Common myeloid progenitor, CD34-positive (primary cell): ENCODE results near the gene DRC1.
A peak's percentile ranks its signal among the peaks of the same experiment; 100 is the strongest.

Experiments
- CTCF ChIA-PET: fragments of 350-600 bp; sonication (Branson Sonifier 250); formaldehyde crosslinking; loops from one replicate; lab custom pipeline; 2021; ENCODE audit warnings: antibody characterized with exemption; lab: Charles Lee
- POLR2A ChIA-PET: fragments of 350-600 bp; sonication (Branson Sonifier 250); formaldehyde crosslinking; loops from one replicate; lab custom pipeline; 2021; ENCODE audit warnings: antibody characterized with exemption; lab: Charles Lee
- DNase-seq, 3 donors: peaks; one replicate each; pipeline versions ENCODE4 v3.0.0 to v3.0.0-alpha.2; 2013
- H3K27ac ChIP-seq, 2 experiments: 1 replicate in 1 of 2; 2 replicates in 1 of 2; pipeline ENCODE4 v1.7.0; 2013; ENCODE audit warnings: inconsistent platforms in 2 of 2, low read length in 2 of 2, mild to moderate bottlenecking in 2 of 2, low read depth in 1 of 2, moderate library complexity in 1 of 2; ENCODE audit not compliant: severe bottlenecking in 2 of 2, insufficient read depth in 1 of 2, poor library complexity in 1 of 2
- H3K27me3 ChIP-seq, 5 experiments: replicated peaks in 2 of 5; 1 replicate in 3 of 5; 2 replicates in 2 of 5; pipeline versions ENCODE4 v1.6.1 to v1.7.0; 2013; ENCODE audit warnings: low read length in 4 of 5, mild to moderate bottlenecking in 2 of 5, moderate library complexity in 2 of 5, inconsistent platforms in 1 of 5; ENCODE audit not compliant: insufficient read depth in 5 of 5, control insufficient read depth in 4 of 5
- H3K36me3 ChIP-seq, 4 experiments: 1 replicate in 2 of 4; 2 replicates in 2 of 4; pipeline versions ENCODE4 v1.6.1 to v1.7.0; 2013; ENCODE audit warnings: low read length in 3 of 4, control low read depth in 1 of 4, mild to moderate bottlenecking in 1 of 4; ENCODE audit not compliant: control insufficient read depth in 4 of 4, insufficient read depth in 4 of 4
- H3K4me1 ChIP-seq, 4 experiments: 1 replicate in 3 of 4; 2 replicates in 1 of 4; pipeline versions ENCODE4 v1.6.1 to v1.7.1; 2013; ENCODE audit warnings: low read length in 3 of 4, mild to moderate bottlenecking in 3 of 4, control low read depth in 1 of 4, inconsistent platforms in 1 of 4, moderate library complexity in 1 of 4; ENCODE audit not compliant: control insufficient read depth in 4 of 4, insufficient read depth in 4 of 4; ENCODE audit errors: control extremely low read depth in 1 of 4
- H3K4me3 ChIP-seq, 7 experiments: 1 replicate in 4 of 7; 2 replicates in 3 of 7; pipeline versions ENCODE4 v1.5.1 to v1.7.0; 2013; ENCODE audit warnings: mild to moderate bottlenecking in 7 of 7, low read length in 6 of 7, moderate library complexity in 6 of 7, inconsistent platforms in 2 of 7, low read depth in 2 of 7, control low read depth in 1 of 7; ENCODE audit not compliant: insufficient read depth in 4 of 7, control insufficient read depth in 1 of 7; ENCODE audit errors: extremely low read depth in 1 of 7
- H3K9me3 ChIP-seq, 5 experiments: 1 replicate in 4 of 5; 2 replicates in 1 of 5; pipeline versions ENCODE4 v1.6.1 to v1.7.1; 2013; ENCODE audit warnings: low read length in 4 of 5, mild to moderate bottlenecking in 2 of 5, inconsistent platforms in 1 of 5, low read depth in 1 of 5, moderate library complexity in 1 of 5; ENCODE audit not compliant: control insufficient read depth in 4 of 5, insufficient read depth in 2 of 5; ENCODE audit errors: control extremely low read depth in 1 of 5
- WGBS: methylation state at CpG from one replicate; pipeline ENCODE4 v1.1.5; 2013; ENCODE audit not compliant: insufficient coverage; 5-methylcytosine and 5-hydroxymethylcytosine counted together

DRC1 gene

DNA sequence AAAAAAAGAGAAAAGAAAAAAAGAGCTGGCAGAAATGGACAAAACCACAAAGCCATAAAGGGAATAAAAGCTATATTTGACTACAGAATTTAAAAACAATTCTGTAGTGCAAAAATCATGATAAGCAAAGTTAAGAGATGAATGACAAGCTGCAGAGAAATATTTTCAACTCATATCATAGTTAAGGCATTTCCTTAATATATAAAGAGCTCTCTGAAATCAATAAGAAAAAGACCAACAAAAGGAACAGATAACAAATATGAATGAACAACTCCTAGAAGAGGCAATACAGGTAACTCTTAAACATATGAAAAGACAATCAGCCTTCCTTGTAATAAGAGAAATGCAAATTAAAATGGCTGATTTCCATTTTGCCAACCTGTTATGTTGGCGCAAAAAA is 50.0 kb downstream of the DRC1 start:
- ChIA-PET POLR2A (no interaction called here), CTCF (no interaction called here)
- no CpG with 5 or more reads among the region's 1 CpG for WGBS
- Histone ChIP-seq H3K4me3 (no peak overlapping the region), H3K36me3 (no peaks in the 10 kb centered on the region), H3K27me3 (no peaks in the 10 kb centered on the region), H3K4me1 (peaks cover 0 to 18% (median 9%) of the 10 kb centered on the region in 4 experiments), H3K9me3 (no peaks in the 10 kb centered on the region), H3K27ac (no peak overlapping the region)
- no peak for DNase-seq

DNA sequence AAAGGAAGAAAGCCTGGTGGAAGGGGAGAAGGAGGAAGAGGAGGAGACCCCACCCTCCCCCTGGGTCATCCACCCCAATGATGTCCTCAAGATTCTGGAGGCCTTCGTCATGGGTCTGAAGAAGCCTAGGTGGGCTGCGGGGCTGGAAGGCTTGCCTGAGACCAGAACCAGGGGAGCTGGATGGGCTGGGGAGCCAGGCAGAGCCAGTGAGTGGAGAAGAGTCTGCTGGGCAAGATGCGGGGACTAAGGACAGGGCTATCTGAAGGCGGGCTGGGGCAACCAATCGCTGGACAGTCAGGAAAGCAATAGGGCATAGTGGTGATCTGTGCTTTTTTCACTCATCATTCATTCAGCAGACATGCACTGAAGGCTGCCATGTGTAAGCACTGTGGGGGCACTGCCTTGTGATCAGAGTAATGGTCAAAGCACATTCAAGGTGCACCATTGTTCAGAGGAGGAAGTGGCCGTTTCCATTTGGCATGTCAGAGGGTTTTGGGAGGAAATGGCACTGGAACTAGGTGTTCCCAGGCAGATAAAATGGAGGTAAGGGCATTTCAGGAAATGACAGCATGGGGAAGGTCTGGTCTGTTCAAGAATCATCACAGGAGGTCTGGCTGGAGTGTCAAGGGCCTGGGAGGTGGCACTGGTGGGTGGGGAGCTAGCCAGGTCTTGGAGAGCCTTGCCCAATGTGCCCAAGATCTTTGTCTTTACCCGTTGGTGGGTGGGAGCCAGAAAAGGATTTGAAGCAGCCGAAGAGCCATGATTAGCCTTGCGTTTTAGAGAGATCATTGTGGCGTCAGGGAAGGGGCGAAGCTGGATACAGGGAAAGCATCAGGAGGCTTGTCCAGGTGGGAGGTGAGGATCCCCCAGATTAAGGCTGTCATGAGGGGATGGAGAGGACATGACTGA is 52.0 kb downstream of the DRC1 start:
- ChIA-PET POLR2A (no interaction called here), CTCF (interaction anchor here (1.6 kb wide), 1 partner anchor 14 kb away, joined by 3 read pairs; no protein-coding TSS in a partner anchor)
- no peaks in the 10 kb centered on the region for H3K9me3 ChIP-seq
- H3K4me3 ChIP-seq: no peak overlapping the region
- no peak overlapping the region for H3K27ac ChIP-seq
- 91% methylated on average over 10 of the region's 11 CpGs for WGBS
- no peak for DNase-seq
- no peaks in the 10 kb centered on the region for H3K27me3 ChIP-seq
- H3K4me1 ChIP-seq: peaks cover 0 to 22% (median 9%) of the 10 kb centered on the region in 4 experiments
- H3K36me3 ChIP-seq: no peaks in the 10 kb centered on the region

DNA sequence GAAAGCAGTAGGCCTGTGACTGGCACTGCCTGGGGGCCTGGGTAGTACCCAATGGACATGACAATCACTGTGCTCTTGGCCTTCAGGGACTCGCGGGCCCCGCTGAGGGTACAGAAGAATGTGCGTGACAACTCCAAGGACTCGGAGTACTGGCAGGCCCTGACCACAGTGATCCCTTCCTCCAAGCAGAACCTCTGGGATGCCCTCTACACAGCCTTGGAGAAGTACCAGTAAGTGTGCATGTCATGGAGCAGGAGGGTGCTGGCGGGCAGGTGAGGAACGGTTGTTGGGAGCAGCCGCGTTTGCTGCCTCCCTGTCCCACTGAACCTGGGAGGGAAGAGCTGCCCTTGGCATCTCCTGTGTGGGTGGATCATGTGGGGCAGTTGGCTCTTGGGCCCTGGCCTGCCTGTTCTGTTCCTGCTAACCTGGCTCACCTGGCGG is 52.9 kb downstream of the DRC1 start:
- Histone ChIP-seq H3K27ac (no peak overlapping the region), H3K36me3 (no peaks in the 10 kb centered on the region), H3K9me3 (no peaks in the 10 kb centered on the region), H3K4me1 (peaks cover 0 to 22% (median 9%) of the 10 kb centered on the region in 4 experiments), H3K27me3 (no peaks in the 10 kb centered on the region), H3K4me3 (no peak overlapping the region)
- DNase-seq: no peak
- ChIA-PET CTCF (interaction anchor here (0.5 to 1.6 kb wide), 4 partner anchors 11 to 329 kb away, joined by 3 to 4 read pairs (median 3); no protein-coding TSS in a partner anchor), POLR2A (no interaction called here)
- WGBS: 98% methylated on average over 7 of the region's 10 CpGs

DNA sequence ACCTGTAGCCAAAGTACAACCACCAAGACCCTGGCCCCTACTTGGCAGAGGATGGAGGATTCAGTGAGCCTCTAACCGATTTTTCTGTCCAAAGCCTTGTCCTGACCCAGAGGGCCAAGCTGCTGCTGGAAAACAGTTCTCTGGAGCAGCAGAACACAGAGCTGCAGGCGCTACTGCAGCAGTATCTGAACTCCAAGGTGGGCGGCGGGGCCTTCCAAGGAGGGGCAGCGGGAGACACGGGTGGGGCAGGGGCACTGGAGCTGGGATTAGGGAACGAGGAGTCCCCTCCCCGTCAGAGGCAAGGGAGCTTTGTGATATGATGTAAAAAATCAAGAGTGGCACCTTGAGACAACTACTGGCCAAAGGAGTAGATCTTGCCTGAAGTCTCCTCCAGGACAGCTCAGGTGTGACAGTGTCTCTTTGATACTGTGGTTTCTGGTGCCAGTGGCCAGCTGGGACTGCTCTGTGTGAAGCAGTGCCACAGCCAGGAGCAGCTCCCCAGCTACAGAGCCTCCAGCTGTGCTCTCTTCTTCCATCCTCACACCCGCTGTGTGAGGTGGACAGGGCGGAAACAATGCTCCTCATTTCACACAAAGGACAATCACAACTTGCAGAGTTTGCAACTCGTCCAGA is 53.4 kb downstream of the DRC1 start:
- Histone ChIP-seq H3K9me3 (no peaks in the 10 kb centered on the region), H3K27me3 (no peaks in the 10 kb centered on the region), H3K4me1 (peaks cover 0 to 22% (median 9%) of the 10 kb centered on the region in 4 experiments), H3K4me3 (no peak overlapping the region), H3K27ac (no peak overlapping the region), H3K36me3 (no peaks in the 10 kb centered on the region)
- 85% methylated on average over 11 of the region's 11 CpGs for WGBS
- no peak for DNase-seq
- ChIA-PET CTCF (interaction anchor here (0.6 to 1.7 kb wide), 4 partner anchors 12 to 46 kb away, joined by 3 to 5 read pairs (median 4); no protein-coding TSS in a partner anchor), POLR2A (no interaction called here)

DNA sequence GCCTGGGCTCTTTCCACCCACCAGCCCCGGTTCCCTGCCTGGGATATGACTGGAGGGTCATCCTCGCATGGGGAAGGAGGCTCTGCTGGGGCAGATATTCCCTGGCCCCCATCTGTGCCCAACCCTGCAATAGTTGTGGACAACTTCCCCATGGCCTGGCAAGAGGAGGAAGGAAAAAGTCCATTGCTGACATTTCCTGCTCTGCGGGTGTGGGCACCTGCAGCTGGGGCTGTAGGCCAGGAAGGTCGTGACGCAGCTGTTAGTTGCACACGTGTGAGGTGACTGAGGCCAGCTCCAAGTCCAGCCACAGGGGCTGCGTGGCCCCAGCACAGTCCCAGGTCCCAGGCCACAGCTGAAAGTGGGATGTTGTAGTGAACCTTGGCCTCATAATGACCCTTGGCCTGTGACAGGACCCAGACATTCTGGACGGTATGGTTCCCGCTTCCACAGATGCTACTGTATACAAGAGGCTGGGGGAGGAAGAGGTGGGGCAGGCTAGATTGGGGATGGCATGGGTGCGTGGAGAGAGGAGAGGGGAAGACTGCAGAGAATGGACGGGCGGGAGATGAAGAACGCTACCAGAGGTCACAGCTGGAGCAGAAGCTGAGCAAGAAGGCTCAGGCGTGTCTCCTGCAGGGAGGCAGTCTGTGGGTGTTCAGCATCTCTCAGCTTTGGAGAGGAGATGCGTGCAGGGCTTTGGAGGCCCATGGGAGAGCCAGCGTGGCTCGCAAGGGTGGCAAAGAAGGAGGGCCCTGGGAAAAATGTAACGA is 54.1 kb downstream of the DRC1 start:
- Histone ChIP-seq H3K9me3 (no peaks in the 10 kb centered on the region), H3K36me3 (no peaks in the 10 kb centered on the region), H3K27me3 (no peaks in the 10 kb centered on the region), H3K4me3 (peak overlapping the region in 1 of 7 experiments; percentile 1), H3K27ac (no peak overlapping the region), H3K4me1 (peaks cover 0 to 22% (median 9%) of the 10 kb centered on the region in 4 experiments)
- POLR2A ChIA-PET: no interaction called here
- CTCF ChIA-PET: interaction anchor here (0.6 to 1.7 kb wide), 3 partner anchors 14 to 45 kb away, joined by 3 to 5 read pairs (median 4); no protein-coding TSS in a partner anchor
- 53% methylated on average over 15 of the region's 18 CpGs for WGBS
- peak in 2 of 3 donors; percentile 44 to 45 for DNase-seq

DNA sequence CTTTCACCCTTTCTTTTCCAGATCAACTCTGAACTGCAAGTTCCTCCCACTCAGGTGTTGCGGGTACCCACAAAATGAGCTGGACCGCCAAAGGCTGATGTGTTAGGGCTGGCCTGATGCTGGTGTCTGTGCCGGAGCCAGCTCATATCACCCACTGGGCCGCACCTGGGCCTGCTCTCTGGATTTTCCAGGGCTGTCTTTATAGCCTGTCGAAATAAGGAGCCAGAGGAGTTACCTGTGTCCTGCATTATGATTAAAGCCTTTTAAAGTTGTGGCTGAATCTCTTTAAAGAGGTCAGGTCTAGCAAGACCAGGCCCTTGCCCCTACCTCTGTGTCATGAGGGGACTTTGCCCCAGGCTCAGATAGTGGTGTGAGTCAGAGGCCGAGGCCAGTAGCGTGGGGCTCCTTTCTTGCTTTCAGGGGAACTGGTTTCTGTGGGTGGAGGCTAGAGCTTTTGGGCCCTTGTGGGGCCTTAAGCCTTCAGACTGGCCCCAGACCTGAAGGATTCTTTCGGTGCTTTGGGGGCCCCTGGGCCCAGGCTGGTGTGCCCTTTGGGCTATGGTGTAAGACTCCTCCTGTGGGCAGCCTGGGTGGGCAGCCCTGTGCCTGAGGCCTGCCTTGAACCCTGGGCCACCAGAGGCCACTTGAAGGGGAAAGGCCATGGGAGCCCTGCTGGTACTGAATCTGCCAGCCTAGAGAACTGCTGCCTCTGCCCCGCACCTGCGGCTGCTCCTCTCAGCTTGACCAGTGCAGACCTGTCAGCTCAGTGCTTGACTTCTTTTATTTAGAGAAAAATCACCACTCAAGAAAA is 54.9 kb downstream of the DRC1 start:
- CTCF ChIA-PET: interaction anchor here (1.7 kb wide), 1 partner anchor 15 kb away, joined by 5 read pairs; no protein-coding TSS in a partner anchor
- no peak for DNase-seq
- 88% methylated on average over 6 of the region's 10 CpGs for WGBS
- H3K36me3 ChIP-seq: no peaks in the 10 kb centered on the region
- POLR2A ChIA-PET: no interaction called here
- H3K9me3 ChIP-seq: no peaks in the 10 kb centered on the region
- H3K4me1 ChIP-seq: peaks cover 0 to 22% (median 9%) of the 10 kb centered on the region in 4 experiments
- H3K4me3 ChIP-seq: no peak overlapping the region
- H3K27ac ChIP-seq: no peak overlapping the region
- no peaks in the 10 kb centered on the region for H3K27me3 ChIP-seq
